HG03135 (cell line): ENCODE results near the gene GTF2H3.

Experiments used
- ATAC-seq: cut with Tn5 transposase; IDR thresholded peaks from one replicate; pipeline ENCODE4 v1.9.1; 2021; ENCODE audit warnings: mild to moderate bottlenecking, moderate library complexity; ENCODE audit not compliant: unreplicated experiment

The GTF2H3 gene

GRCh38 chr12:123705935-123706334 is 72.3 kb downstream of the GTF2H3 start:
- ATAC-seq = no peak

GRCh38 chr12:123707466-123707865 is 73.8 kb downstream of the GTF2H3 start:
- ATAC-seq = no peak
